Dermis blood vessel endothelial cell (primary cell): ENCODE data around the gene STRADB. TPM values are rescaled to one million over a fixed set of nuclear protein-coding genes. Genes with fewer than 3 reads are reported as not detected.
A peak's percentile ranks its signal among the peaks of the same experiment; 100 is the strongest.
"Not testable (repeated sequence)": the region's sequence is repeated elsewhere in the genome, so short reads cannot be mapped to it uniquely, and the experiment has no call there.

ENCODE experiments used
- DNase-seq: peaks from one replicate; pipeline ENCODE4 v3.0.0; 2010
- total RNA-seq: library from RNA; depleted of rRNA; stranded (reverse); fragments of >200 nt; gene quantifications from 2 replicates; pipeline ENCODE4 v1.2.3, GENCODE V29; 2014

Gene STRADB
- total RNA-seq, 1 donor from 2014 or later: 18.2 TPM

DNA sequence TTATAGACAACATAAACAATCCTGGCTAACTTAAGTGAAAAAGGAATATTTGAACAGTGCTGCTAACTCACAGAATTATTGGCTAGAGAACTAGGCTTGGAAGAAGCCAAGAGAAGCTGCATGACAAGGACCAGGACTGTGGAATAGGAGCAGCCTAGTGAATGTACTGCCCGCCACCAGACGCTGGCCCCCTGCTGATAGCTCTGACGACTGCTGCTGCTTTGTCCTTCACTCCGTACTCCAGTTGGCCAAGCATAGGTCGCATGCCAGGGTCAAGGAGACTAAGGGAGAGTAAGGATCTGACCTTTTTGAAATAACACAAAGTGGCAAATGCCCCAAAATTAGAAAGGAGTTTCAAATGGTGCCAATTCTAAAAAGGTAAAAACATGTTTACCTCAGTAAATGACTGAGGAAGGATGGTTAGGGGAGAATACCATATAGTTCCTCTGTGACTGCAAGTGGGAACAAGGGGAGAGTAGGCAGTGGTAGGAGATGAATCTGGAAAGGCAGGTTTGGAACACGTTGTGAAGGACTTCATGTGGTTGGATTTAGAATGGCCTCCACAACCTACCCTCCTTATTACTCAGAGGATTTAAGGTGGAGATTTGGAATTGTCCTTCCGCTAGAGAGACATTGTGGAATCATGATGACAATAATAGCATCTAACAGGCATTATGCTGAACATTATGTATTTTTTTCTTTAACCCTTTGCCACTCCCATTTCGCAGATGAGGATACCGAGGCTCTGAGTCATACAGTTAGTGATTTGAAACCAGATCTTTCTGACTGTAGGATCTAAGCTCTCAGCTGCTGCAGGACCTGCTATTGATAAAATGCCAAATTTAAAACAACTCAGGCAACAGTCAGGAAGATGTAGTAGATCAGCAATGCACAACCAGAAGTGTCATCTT is 19.5 kb downstream of the STRADB start:
- DNase-seq: no peak

DNA sequence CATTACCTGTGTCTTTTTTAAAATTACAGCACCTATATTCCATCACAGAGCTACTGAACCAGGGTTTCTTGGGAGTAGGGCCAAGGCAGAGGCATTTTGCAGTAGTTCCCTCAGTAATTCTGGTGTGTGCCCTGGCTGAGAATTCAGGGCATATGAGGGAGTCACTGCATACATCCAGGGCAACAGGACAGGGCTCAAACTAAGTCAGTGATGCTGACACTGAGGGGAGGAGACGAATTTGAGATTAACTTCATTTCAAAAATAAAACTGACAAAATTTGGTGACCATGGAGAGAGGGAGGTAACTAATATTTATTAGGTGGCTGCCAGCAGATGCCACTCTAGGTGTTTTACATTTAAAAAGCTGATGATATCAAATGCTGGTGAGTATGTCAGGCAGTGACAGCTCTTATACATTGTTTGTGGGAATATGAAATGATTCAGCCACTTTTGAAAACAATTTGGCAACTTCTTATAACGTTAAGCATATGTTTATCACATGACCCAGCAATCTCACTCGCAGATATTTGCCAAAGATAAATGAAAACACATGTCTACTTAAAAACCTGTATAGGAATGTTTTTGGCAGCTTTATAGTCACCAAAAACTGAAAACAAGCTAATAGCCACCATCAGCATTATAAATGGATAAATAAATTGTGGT is 20.3 kb downstream of the STRADB start:
- no peak for DNase-seq

- DNase-seq: no peak
Observed at GRCh38 chr2:201472411-201472810, 20.9 kb downstream of the STRADB start.

DNA sequence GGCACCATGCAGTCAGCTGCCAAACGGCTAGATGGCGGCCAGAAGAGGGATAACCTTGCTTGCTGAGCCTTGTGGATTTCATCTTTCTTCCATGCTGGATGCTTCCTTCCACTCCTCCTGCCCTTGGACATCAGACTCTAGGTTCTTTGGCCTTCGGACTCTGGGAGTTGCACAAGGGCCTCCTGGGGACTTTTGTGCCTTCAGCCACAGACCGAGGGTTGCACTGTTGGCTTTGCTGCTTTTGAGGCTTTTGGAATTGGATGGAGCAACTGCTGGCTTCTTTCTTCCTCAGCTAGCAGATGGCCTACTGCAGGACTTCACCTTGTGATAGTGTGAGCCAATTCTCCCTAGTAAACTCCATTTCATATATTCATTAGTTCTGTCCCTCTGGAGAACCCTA is 31.0 kb downstream of the STRADB start:
- no peak for DNase-seq

DNA sequence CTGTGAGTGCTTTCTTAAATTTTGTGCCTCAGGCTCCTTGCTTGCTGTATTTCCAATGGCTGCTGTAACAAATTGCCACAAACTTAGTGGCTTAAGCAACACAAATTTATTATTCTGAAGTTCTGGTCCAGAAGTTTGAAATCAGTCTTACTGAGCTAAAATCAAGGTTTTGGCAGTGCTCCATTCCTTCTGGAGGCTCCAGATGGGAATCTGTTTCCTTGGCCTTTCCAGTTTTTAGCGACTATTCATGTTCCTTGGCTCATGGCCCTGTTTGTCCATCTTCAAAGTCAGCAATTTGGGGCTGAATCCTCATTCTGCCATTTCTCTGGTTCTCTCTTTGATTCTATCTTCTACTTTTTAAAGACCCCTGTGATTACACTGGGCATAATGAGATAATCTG is 31.8 kb downstream of the STRADB start:
- no peak for DNase-seq

DNA sequence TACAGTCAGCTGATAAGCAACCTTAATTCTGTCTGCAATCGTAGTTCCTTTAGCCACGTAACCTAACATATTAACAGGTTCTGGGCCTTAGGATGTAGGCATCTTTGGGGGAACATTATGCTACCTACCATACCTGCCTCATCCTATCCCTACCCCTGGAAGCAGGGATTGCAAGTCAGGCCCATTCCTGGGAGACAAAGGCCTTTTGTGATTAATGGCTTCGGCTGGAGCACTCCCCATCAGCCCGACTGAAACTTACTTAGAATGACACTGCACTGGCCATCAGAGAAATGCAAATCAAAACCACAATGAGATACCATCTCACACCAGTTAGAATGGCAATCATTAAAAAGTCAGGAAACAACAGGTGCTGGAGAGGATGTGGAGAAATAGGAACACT is 32.2 kb downstream of the STRADB start:
- not testable (repeated sequence) for DNase-seq

DNA sequence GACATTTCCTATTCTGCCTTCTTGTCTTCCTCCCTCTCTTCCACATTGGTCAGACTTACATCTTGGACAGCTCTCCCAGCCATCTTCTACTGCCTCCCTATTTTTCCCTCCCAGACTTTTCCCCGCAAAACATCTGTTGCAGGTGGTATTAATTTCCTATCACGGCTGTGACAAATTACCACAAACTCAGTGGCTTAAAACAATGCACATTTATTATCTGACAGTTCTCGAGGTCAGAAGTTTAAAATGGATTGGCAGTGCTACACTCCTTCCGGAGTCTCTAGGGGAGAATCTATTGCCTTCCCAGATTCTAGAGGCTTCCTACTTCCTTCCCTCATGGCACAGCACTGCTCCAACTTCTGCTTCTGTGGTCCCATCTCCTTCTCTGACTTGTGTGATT is 33.3 kb downstream of the STRADB start:
- no peak for DNase-seq

DNA sequence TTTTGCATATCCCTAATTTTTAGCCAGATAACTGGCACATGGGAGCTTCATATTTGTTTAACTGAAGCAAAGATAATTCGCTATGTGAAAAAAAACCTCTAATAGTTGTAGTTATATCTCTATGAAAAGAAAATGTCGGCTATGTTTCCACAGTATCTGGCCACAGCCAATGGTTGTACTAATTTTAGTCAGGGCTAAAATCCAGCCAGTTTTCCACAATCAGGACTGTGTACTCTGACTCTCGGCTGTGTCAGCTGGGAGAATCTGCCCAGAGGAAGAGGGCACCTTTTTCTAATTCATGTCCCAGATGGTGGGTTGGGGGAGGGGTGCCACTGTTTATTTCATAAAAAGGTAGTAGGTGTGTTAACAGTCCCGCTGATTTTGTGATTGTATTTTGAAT is 38.8 kb downstream of the STRADB start:
- no peak for DNase-seq

DNA sequence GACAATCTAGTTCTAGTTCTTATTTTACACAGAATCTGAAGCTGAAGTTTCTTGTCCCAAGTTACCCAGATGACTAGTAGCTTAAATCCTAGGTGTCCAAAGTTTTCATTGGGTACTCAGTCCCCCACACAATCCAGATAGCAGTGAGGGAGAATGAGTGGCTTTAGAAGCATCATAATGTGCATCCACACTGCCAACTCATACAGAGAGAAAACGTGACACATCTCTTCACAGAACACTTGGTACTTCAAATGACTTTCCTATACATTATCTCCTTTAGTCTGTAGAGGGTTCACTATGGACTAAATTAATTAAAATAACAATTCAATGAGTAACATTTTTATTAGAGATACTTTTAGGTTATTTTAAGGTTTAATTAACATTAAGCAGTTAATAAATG is 45.2 kb downstream of the STRADB start:
- DNase-seq: no peak

DNA sequence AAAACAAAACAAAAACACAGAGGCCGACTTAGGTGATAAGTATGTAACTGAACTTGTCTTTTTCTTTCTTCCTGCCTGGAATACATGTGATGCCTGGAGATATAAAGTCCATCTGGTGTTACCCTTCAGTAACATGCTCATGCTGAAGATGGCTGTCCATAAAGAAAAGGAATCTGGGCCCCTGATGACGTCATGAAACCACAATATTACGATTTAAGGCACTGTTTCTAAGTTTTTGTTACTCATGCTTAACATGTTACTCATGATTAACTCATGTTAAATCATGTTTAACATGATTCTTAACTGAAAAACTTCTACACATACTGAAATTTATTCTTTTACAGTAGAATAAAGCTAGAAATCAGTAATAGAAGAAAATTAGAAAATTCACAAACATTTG is 49.0 kb downstream of the STRADB start:
- no peak for DNase-seq

- no peak for DNase-seq
Observed at GRCh38 chr2:201502713-201503112, 51.2 kb downstream of the STRADB start.

DNA sequence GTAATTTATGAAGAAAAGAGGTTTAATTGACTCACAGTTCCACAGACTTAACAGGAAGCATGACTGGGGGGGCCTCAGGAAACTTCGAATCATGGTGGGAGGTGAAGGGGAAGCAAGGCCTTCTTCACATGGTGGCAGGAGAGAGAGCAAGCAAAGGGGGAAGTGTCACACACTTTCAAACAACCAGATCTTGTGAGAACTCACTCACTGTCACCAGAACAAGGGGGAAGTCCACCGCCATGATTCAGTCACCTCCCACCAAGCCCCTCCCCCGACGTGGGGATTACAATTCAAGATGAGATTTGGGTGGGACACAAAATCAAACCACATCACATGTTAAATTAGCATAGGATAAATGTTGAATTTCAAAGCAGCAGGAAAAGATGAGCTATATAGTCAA is 56.2 kb downstream of the STRADB start:
- DNase-seq: no peak

GRCh38 chr2:201513271-201513670 is 61.7 kb downstream of the STRADB start:
- DNase-seq: no peak

GRCh38 chr2:201515573-201516246 is 64.2 kb downstream of the STRADB start:
- DNase-seq: no peak

DNA sequence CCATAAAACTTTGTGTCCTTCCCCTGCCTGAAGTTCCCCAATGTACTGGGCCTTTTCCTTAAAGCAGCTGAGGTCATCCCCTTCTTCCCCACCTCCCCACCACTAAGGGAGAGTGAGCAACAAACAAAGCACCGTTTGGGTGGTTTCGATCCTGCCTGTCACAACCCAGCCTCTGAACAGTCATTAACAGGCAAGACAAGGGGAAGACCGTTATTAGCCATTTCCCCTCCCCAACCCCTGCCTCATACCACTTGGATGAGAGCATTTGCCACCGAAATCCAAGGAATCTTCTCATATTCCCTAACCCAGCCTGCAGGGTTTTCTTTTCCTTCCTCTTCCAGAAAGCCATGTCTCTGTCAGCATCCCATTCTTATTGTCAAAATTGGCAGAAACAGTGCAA is 65.6 kb downstream of the STRADB start:
- DNase-seq: peak; percentile 1

DNA sequence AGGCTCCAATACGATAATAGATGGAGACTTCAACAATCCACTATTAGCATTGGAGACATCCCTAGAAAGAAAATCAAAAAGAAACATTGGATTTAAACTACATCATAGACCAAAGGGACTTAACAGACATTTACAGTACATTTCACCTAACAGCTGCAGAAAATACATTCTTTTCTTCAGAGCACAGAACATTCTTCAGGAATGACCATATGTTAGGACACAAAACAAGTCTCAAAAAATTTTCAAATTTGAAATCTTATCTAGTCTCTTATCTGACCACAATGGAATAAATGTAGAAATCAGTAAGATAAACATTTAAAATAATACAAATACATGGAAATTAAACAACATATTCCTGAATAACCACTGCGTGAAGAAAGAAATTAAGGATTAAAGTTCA is 68.7 kb downstream of the STRADB start:
- no peak for DNase-seq

- no peak for DNase-seq
Observed at GRCh38 chr2:201522965-201523364, 71.4 kb downstream of the STRADB start.

DNA sequence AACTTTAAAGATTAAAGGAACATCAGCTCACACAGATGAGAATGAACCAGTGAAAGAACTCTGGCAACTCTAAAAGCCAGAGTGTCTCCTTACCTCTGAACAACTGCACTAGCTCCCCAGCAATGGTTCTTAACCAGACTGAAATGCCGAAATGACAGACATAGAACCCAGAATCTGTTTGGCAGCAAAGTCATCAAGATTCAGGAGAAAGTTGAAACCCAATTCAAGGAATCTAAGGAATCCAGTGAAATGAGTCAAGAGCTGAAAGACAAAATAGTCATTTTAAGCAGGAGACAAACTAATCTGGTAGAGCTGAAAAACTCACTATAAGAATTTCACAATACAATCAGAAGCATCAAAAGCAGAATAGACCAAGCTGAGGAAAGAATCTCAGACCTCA is 72.0 kb downstream of the STRADB start:
- DNase-seq: no peak

Other genes starting within 250 kb of the STRADB start
- gene CASP8, start 191.2 kb upstream of the STRADB start, total RNA-seq: 14.8 and 16.5 TPM in 2 replicates
- 0.84 and 2.0 TPM in 2 replicates for gene FLACC1, start 94.4 kb upstream of the STRADB start, total RNA-seq
- gene TRAK2, start 282 bp upstream of the STRADB start, total RNA-seq: 40.7 and 63.1 TPM in 2 replicates
- 28.2 and 35.0 TPM in 2 replicates for gene TMEM237, start 191.8 kb downstream of the STRADB start, total RNA-seq
- 2.2 and 3.1 TPM in 2 replicates for gene MPP4, start 246.9 kb downstream of the STRADB start, total RNA-seq